LNCaP clone FGC (cell line): ENCODE results near the gene LRRC9.
"Not testable (repeated sequence)": the region's sequence is repeated elsewhere in the genome, so short reads cannot be mapped to it uniquely, and the experiment has no call there.

ENCODE experiments used
- DNase-seq: peaks from one replicate; pipeline ENCODE4 v3.0.0-alpha.2; 2011; ENCODE audit warnings: low read depth
- H3K4me3 ChIP-seq: 2 replicates; pipeline ENCODE4 v1.5.1; 2011; ENCODE audit warnings: mild to moderate bottlenecking, low read depth, low read length, control low read depth
- TF ChIP-seq, protein P1 (sequence below): IDR thresholded peaks from 2 replicates; pipeline ENCODE4 v1.5.1; 2012; ENCODE audit warnings: mild to moderate bottlenecking; ENCODE audit not compliant: control insufficient read depth, insufficient read depth; ENCODE audit errors: extremely low read depth

The LRRC9 gene

DNA sequence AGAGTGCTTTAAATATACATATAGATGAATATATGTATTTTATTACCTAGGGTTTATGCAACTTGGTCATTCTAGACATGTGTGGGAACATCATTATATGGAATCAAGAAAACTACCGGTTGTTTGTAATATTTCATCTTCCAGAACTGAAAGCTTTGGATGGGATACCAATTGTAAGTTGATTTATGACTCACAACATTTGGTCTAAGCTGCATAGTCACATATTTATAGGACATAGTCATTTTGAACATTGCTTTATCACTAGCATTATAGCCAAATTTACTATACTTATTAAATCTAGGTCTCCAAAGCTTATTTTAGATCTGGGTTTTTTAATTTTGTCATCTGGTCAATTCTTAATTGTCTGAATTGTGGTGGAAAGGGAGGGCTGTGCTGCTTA is 88.1 kb downstream of the LRRC9 start:
- DNase-seq, result no peak
- no peak overlapping the region for H3K4me3 ChIP-seq
- TF ChIP-seq, protein P1, sequence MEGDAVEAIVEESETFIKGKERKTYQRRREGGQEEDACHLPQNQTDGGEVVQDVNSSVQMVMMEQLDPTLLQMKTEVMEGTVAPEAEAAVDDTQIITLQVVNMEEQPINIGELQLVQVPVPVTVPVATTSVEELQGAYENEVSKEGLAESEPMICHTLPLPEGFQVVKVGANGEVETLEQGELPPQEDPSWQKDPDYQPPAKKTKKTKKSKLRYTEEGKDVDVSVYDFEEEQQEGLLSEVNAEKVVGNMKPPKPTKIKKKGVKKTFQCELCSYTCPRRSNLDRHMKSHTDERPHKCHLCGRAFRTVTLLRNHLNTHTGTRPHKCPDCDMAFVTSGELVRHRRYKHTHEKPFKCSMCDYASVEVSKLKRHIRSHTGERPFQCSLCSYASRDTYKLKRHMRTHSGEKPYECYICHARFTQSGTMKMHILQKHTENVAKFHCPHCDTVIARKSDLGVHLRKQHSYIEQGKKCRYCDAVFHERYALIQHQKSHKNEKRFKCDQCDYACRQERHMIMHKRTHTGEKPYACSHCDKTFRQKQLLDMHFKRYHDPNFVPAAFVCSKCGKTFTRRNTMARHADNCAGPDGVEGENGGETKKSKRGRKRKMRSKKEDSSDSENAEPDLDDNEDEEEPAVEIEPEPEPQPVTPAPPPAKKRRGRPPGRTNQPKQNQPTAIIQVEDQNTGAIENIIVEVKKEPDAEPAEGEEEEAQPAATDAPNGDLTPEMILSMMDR, result no peak

DNA sequence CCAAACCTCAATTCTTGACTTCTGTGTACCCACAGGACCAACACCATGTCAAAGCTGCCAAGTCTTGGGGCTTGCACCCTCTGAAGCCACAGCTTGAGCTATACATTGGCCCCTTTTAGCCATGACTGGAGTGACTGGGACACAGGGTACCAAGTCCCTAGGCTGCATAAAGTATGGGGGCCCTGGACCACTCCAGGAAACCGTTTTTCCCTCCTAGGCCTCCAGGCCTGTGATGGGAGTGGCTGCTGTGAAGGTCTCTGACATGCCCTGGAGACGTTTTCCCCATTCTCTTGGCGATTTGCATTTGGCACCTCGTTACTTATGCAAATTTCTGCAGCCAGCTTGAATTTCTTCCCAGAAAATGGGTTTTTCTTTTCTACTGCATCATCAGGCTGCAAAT is 90.3 kb downstream of the LRRC9 start:
- H3K4me3 ChIP-seq, DNase-seq: not testable (repeated sequence)

DNA sequence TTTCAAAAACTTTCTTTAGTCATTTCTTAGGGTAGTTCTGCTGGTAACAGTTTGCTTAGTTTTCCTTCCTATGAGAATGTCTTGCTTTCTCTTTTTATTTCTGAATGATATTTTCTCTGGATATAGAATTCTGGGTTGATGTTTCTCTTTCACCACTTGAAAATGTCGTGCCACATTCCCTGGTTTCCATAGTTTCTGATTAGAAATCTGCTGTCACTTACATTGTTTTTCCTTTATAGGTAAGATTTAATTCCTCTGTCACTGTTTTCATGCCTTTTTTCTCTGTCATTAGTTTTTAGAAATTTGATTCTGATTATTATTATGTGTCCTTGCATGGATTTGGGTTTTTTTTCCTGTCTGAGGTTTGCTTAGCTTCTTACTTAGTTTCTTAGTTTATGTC is 94.5 kb downstream of the LRRC9 start:
- no peak for DNase-seq
- TF ChIP-seq, protein P1, result no peak
- no peak overlapping the region for H3K4me3 ChIP-seq

DNA sequence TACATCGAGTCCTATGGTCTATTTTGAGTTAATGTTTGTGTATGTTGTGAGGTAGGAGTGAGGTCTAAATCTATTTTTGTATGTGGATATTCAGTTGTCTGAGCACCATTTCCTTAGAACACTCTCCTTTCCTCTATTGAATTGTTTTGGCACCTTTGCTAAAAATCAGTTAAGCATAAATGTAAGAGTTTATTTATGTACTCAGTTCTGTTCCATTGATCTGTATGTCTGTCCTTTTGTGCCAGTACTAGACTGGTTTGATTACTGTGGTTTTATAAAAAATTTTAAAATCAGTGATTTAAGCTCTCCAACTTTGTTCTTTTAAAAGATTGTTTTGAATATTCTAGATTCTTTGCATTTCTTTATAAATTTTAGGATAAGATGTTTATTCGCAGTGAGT is 101.7 kb downstream of the LRRC9 start:
- H3K4me3 ChIP-seq, result no peak overlapping the region
- TF ChIP-seq, protein P1, result no peak
- no peak for DNase-seq

DNA sequence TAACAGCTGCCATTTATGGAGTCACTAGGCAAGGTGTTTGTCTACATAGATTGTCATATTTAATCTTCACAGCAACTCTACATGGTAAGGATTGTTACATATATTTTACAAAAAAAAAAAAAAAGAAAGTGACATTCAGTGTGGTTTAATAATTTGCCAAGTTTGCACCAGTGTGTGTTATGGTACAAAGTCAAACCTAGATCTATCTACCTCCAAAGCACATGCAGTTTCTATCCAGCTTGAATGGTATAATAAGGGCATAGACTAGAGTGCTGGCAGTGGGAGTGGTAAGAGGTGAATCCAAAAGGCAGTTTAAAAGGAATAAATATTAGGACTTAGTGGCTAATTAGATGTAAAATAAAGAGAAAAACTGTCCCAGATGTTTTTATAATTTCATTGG is 105.6 kb downstream of the LRRC9 start:
- no peak for DNase-seq
- H3K4me3 ChIP-seq, result no peak overlapping the region
- TF ChIP-seq, protein P1, result no peak

DNA sequence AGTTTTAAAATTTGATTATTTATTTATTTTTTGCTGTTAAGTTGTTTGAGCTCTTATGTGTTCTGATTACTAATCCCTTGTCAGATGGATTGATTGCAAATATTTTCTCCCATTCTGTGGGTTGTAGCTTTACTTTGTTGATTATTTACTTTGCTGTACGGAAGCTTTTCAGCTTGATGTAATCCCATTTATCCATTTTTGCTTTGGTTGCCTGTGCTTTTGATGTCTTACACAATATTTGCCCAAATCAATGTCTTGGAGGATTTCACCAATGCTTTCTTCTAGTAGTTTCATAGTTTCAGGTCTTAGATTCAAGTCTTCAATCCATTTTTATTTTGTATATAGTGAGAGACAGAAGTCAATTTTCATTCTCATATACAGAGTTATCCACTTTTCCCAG is 115.2 kb downstream of the LRRC9 start:
- TF ChIP-seq, protein P1, result no peak
- no peak for DNase-seq
- no peak overlapping the region for H3K4me3 ChIP-seq

DNA sequence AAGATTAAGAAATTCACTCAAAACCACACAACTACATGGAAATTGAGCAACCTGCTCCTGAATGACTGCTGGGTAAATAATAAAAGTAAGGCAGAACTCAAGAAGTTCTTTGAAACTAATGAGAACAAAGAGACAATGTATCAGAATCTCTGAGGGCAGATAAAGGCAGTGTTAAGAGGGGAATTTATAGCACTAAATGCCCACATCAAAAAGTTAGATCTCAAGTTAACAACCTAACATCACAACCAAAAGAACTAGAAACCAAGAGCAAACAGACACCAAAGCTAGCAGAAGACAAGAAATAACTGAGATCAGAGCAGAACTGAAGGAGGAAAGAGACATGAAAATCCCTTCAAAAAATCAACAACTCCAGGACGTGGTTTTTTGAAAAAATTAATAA is 128.0 kb downstream of the LRRC9 start:
- not testable (repeated sequence) for H3K4me3 ChIP-seq, DNase-seq

DNA sequence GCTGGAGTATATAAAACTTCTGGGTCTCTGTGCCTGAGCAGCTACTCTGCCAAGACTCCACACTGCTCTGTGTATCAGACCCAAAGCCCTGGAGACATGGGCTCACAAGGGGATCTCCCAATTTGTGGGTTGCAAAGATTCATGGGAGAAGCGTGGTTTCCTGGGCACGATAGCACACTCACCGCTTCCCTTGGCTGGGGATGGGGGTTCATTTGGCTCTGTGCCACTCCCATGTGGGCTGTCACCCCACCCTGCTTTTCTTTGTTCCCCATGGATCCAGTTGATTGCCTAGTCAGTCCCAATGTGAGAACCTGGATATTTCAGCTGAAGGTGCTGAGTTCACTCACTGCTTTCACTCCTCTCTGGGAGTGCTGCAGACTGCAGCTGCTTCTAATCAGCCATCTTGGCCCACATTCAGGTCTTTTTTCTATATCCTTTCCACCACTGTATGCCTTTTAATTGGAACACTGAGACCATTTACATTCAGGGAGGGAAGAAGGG is 131.8 kb downstream of the LRRC9 start:
- H3K4me3 ChIP-seq, result no peak overlapping the region
- TF ChIP-seq, protein P1, result no peak
- DNase-seq, result no peak
